ENCODE data around the gene GGCT.
"Not testable (repeated sequence)": the region's sequence is repeated elsewhere in the genome, so short reads cannot be mapped to it uniquely, and the experiment has no call there.

The GGCT gene

GRCh38 chr7:30504301-30505173, at the start of gene GGCT:
Gene GGCT, minus strand, starts transcription at chr7:30504829. Its CDS starts 120 bp downstream, at chr7:30504709.
- peak; percentile 97 for DNase-seq

GRCh38 chr7:30553546-30553945, 48.9 kb upstream of the GGCT start:
- no peak for DNase-seq

- DNase-seq: no peak
Observed at GRCh38 chr7:30553141-30553540, 48.5 kb upstream of the GGCT start.

- DNase-seq: no peak
Observed at GRCh38 chr7:30552330-30552729, 47.7 kb upstream of the GGCT start.

- no peak for DNase-seq
Observed at GRCh38 chr7:30549931-30550493, 45.4 kb upstream of the GGCT start.

GRCh38 chr7:30548845-30549244, 44.2 kb upstream of the GGCT start:
- peak; percentile 47 to 51 for DNase-seq

- DNase-seq: no peak
Observed at GRCh38 chr7:30546596-30546995, 42.0 kb upstream of the GGCT start.

GRCh38 chr7:30545791-30546555, 41.3 kb upstream of the GGCT start:
- DNase-seq: no peak

- DNase-seq: no peak
Observed at GRCh38 chr7:30543813-30544525, 39.3 kb upstream of the GGCT start.

GRCh38 chr7:30543115-30543514, 38.5 kb upstream of the GGCT start:
- DNase-seq: not testable (repeated sequence)

- DNase-seq: no peak
Observed at GRCh38 chr7:30533886-30534285, 29.3 kb upstream of the GGCT start.

GRCh38 chr7:30531286-30531685, 26.7 kb upstream of the GGCT start:
- DNase-seq: no peak

- no peak for DNase-seq
Observed at GRCh38 chr7:30530373-30530772, 25.7 kb upstream of the GGCT start.

- no peak for DNase-seq
Observed at GRCh38 chr7:30528779-30529178, 24.1 kb upstream of the GGCT start.

GRCh38 chr7:30527297-30527696, 22.7 kb upstream of the GGCT start:
- not testable (repeated sequence) for DNase-seq

- no peak for DNase-seq
Observed at GRCh38 chr7:30526163-30526562, 21.5 kb upstream of the GGCT start.

- DNase-seq: no peak
Observed at GRCh38 chr7:30525429-30525828, 20.8 kb upstream of the GGCT start.

GRCh38 chr7:30524545-30524944, 19.9 kb upstream of the GGCT start:
- no peak for DNase-seq

- no peak for DNase-seq
Observed at GRCh38 chr7:30523466-30523865, 18.8 kb upstream of the GGCT start.

- no peak for DNase-seq
Observed at GRCh38 chr7:30522159-30522558, 17.5 kb upstream of the GGCT start.

GRCh38 chr7:30521532-30521931, 16.9 kb upstream of the GGCT start:
- no peak for DNase-seq

GRCh38 chr7:30519122-30519521, 14.5 kb upstream of the GGCT start:
- DNase-seq: no peak

GRCh38 chr7:30515761-30516160, 11.1 kb upstream of the GGCT start:
- no peak for DNase-seq
